OCI-LY1 (cell line): ENCODE measurements around the gene ELMO1.

Experiments used
- H2AFZ ChIP-seq: fragments of 200-600 bp; sonication (generic), shearing (Covaris generic); 2 replicates; pipeline ENCODE4 v1.6.0; 2014; ENCODE audit warnings: antibody characterized with exemption, mild to moderate bottlenecking, low read length
- H3F3A ChIP-seq: fragments of 200-600 bp; sonication (generic), shearing (Covaris generic); 2 replicates; pipeline ENCODE4 v1.6.0; 2014; ENCODE audit warnings: mild to moderate bottlenecking, antibody characterized with exemption, low read length, moderate library complexity; ENCODE audit not compliant: insufficient read depth
- H3K27ac ChIP-seq: fragments of 200-600 bp; sonication (generic); 2 replicates; pipeline ENCODE4 v1.5.1; 2014; ENCODE audit warnings: low read length, mixed run types, mild to moderate bottlenecking, low read depth; ENCODE audit not compliant: poor library complexity, severe bottlenecking
- H3K27me3 ChIP-seq: fragments of 200-600 bp; sonication (generic); 2 replicates; pipeline ENCODE4 v1.6.0; 2014; ENCODE audit warnings: antibody characterized with exemption, mild to moderate bottlenecking, low read length, moderate library complexity; ENCODE audit not compliant: insufficient read depth
- H3K36me3 ChIP-seq: fragments of 200-600 bp; sonication (generic); 2 replicates; pipeline ENCODE4 v1.6.1; 2014; ENCODE audit warnings: mild to moderate bottlenecking, antibody characterized with exemption, low read length, moderate library complexity, mixed read lengths; ENCODE audit not compliant: insufficient read depth
- H3K4me1 ChIP-seq: fragments of 200-600 bp; sonication (generic); 2 replicates; pipeline ENCODE4 v1.5.1; 2014; ENCODE audit warnings: mild to moderate bottlenecking, low read length, moderate library complexity; ENCODE audit not compliant: insufficient read depth, severe bottlenecking
- H3K4me2 ChIP-seq: fragments of 200-600 bp; sonication (generic), shearing (Covaris generic); 2 replicates; pipeline ENCODE4 v1.6.1; 2014; ENCODE audit warnings: low read length
- H3K4me3 ChIP-seq: fragments of 200-600 bp; sonication (generic); 2 replicates; pipeline ENCODE4 v1.5.1; 2014; ENCODE audit warnings: low read length, low read depth, mild to moderate bottlenecking, mixed read lengths; ENCODE audit not compliant: poor library complexity, severe bottlenecking
- H3K79me2 ChIP-seq: fragments of 200-600 bp; shearing (Covaris generic); 2 replicates; pipeline ENCODE4 v1.6.1; 2016; ENCODE audit warnings: mixed run types, low read length, mixed read lengths; ENCODE audit not compliant: insufficient read depth
- H3K9ac ChIP-seq: fragments of 200-600 bp; sonication (generic), shearing (Covaris generic); 2 replicates; pipeline ENCODE4 v1.6.1; 2014; ENCODE audit warnings: mild to moderate bottlenecking, low read length, mixed read lengths
- H3K9me2 ChIP-seq: fragments of 200-600 bp; sonication (generic), shearing (Covaris generic); 2 replicates; pipeline ENCODE4 v1.6.1; 2014; ENCODE audit warnings: low read depth, mild to moderate bottlenecking, low read length, mixed read lengths
- H3K9me3 ChIP-seq: fragments of 200-600 bp; shearing (Covaris generic); 2 replicates; pipeline ENCODE4 v1.6.1; 2014; ENCODE audit warnings: low read length, mixed read lengths
- H4K20me1 ChIP-seq: fragments of 200-600 bp; sonication (generic), shearing (Covaris generic); 2 replicates; pipeline ENCODE4 v1.6.0; 2016; ENCODE audit warnings: mild to moderate bottlenecking, low read length; ENCODE audit not compliant: insufficient read depth
- EZH2 ChIP-seq: fragments of 200-600 bp; sonication (generic), shearing (Covaris generic); IDR thresholded peaks from 2 replicates; pipeline ENCODE4 v1.8.0; 2017; ENCODE audit warnings: borderline replicate concordance, mixed run types, mild to moderate bottlenecking, antibody characterized with exemption, low read length, moderate library complexity, mixed read lengths
- TF ChIP-seq, protein P1 (sequence below): fragments of 200-600 bp; sonication (generic), shearing (Covaris generic); IDR thresholded peaks from 2 replicates; pipeline ENCODE4 v1.5.1; 2017; ENCODE audit warnings: mild to moderate bottlenecking, antibody characterized with exemption, low read length, moderate library complexity, mixed read lengths

The ELMO1 gene

GRCh38 chr7:36931892-36932291, 516.8 kb downstream of the ELMO1 start:
- no peak overlapping the region for H3K9ac ChIP-seq
- H3K27me3 ChIP-seq = no peaks in the 10 kb centered on the region
- peaks cover 59% of the 10 kb centered on the region for H3K36me3 ChIP-seq
- no peaks in the 10 kb centered on the region for H3K9me2 ChIP-seq
- no peaks in the 10 kb centered on the region for H3K4me1 ChIP-seq
- H3K9me3 ChIP-seq = peaks cover 6% of the 10 kb centered on the region; the same call in 1 of the 2 replicates
- H4K20me1 ChIP-seq = no peaks in the 10 kb centered on the region
- no peak overlapping the region for H3K27ac ChIP-seq
- TF ChIP-seq, protein P1, sequence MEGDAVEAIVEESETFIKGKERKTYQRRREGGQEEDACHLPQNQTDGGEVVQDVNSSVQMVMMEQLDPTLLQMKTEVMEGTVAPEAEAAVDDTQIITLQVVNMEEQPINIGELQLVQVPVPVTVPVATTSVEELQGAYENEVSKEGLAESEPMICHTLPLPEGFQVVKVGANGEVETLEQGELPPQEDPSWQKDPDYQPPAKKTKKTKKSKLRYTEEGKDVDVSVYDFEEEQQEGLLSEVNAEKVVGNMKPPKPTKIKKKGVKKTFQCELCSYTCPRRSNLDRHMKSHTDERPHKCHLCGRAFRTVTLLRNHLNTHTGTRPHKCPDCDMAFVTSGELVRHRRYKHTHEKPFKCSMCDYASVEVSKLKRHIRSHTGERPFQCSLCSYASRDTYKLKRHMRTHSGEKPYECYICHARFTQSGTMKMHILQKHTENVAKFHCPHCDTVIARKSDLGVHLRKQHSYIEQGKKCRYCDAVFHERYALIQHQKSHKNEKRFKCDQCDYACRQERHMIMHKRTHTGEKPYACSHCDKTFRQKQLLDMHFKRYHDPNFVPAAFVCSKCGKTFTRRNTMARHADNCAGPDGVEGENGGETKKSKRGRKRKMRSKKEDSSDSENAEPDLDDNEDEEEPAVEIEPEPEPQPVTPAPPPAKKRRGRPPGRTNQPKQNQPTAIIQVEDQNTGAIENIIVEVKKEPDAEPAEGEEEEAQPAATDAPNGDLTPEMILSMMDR = no peak
- no peak for TF ChIP-seq EZH2
- no peak overlapping the region for H3K4me2 ChIP-seq
- H3K79me2 ChIP-seq = no peaks in the 10 kb centered on the region
- no peaks in the 10 kb centered on the region for H3F3A ChIP-seq
- no peak overlapping the region for H3K4me3 ChIP-seq
- no peak overlapping the region for H2AFZ ChIP-seq

DNA sequence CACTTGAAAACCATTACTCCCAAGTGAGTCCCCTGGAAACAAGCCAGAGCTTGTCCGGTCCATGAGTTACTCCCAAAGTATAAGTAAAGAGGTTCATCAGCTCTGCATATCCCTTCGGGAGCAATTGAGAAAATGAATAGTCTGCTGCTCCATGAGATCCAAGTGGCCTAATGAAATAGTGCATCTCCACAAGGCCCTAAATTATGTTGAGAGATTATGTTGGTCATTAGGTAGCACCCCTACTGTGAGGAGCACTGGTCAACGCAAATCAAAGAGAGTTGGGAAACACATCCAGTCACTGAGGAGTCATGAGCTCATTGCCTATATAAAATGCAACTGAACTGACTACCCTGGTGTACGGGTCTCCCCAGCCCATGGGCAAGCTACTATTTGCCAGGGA, 518.9 kb downstream of the ELMO1 start:
- H4K20me1 ChIP-seq = no peaks in the 10 kb centered on the region
- H3K4me3 ChIP-seq = no peak overlapping the region
- H3K9me2 ChIP-seq = no peaks in the 10 kb centered on the region
- no peaks in the 10 kb centered on the region for H3K9me3 ChIP-seq
- no peaks in the 10 kb centered on the region for H3K79me2 ChIP-seq
- H2AFZ ChIP-seq = no peak overlapping the region
- H3K9ac ChIP-seq = no peak overlapping the region
- peaks cover 38% of the 10 kb centered on the region for H3K36me3 ChIP-seq
- H3F3A ChIP-seq = no peaks in the 10 kb centered on the region
- H3K4me1 ChIP-seq = no peaks in the 10 kb centered on the region
- TF ChIP-seq EZH2 = no peak
- TF ChIP-seq, protein P1 = no peak
- H3K27ac ChIP-seq = no peak overlapping the region
- H3K4me2 ChIP-seq = no peak overlapping the region
- no peaks in the 10 kb centered on the region for H3K27me3 ChIP-seq

DNA sequence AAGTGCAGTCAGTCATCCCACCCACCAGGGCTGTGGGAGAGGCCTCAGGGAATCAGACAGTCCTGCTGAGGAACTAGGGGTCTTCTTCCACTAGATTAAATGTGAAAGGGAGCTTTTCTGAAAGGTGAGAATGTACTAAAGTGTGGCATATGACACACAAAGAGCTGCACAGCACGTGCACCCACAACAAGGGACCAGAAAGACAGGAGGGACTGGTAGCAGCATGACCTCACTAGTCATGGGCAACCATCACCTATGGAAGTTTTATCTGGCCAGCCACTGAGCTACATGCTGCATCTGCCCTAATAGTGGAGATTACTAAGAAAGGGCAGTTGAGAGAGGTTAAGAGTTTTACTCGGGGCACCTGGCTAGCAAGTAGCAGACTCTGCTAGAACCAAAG, 519.9 kb downstream of the ELMO1 start:
- Histone ChIP-seq H3K9ac (no peak overlapping the region), H3K79me2 (no peaks in the 10 kb centered on the region), H3K4me1 (no peaks in the 10 kb centered on the region), H3K4me2 (no peak overlapping the region), H3K36me3 (peaks cover 33% of the 10 kb centered on the region), H3F3A (no peaks in the 10 kb centered on the region), H2AFZ (no peak overlapping the region), H3K9me3 (no peaks in the 10 kb centered on the region), H3K9me2 (no peaks in the 10 kb centered on the region), H4K20me1 (no peaks in the 10 kb centered on the region), H3K4me3 (no peak overlapping the region), H3K27me3 (no peaks in the 10 kb centered on the region), H3K27ac (no peak overlapping the region)
- TF ChIP-seq, protein P1 = no peak
- no peak for TF ChIP-seq EZH2
